Measurements from ENCODE around the gene CYFIP1. TPM values are rescaled to one million over a fixed set of nuclear protein-coding genes. Genes with fewer than 3 reads are reported as not detected.

The CYFIP1 gene
- total RNA-seq, 1 experiment from 2014 or later = 78.1 TPM

- DNase-seq (ENCODE audit: low spot score) = peak; percentile 84
Measured at GRCh38 chr15:22968366-22968765, 11.8 kb downstream of the CYFIP1 start.

GRCh38 chr15:22967084-22967770 is 12.9 kb downstream of the CYFIP1 start:
- no peak for DNase-seq (ENCODE audit: low spot score)

- DNase-seq (ENCODE audit: low spot score) = no peak
Measured at GRCh38 chr15:22966321-22967083, 13.7 kb downstream of the CYFIP1 start.

DNA sequence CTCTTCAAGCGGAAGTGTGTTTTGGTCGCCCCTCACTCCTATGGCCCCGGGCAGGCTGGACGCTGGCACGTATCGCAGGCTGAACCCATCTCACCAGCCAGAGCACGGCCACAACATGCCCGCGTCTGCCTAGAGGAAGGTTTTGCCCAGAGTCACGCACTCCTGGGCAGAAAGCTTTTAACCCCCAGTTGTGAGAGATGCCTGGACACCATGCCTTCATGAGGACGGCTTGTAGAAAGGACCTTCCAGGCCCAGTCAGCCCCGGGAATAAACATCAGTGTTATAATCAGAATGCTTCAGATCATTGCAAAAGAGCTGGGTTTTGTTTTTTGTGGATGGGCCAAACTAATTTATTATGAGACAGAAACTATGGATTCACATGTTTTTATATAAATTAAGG is 16.5 kb downstream of the CYFIP1 start:
- no peak for DNase-seq (ENCODE audit: low spot score)

DNA sequence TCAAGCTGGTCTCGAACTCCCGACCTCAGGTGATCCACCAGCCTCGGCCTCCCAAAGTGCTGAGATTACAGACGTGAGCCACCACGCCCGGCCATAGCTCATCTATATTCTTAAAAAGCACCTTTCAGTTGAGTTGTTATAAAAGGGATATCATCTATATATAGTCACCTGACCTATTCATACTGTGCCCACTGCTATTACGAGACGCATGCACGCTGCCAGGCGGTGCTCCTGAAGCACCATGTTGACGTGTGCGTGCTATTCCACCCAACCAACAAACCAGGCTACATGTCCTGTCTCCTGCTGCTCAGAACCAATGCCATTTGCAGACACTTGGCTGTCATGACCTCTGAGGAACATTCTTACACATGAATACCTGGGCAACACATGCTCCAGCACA is 17.6 kb downstream of the CYFIP1 start:
- DNase-seq (ENCODE audit: low spot score) = no peak

DNA sequence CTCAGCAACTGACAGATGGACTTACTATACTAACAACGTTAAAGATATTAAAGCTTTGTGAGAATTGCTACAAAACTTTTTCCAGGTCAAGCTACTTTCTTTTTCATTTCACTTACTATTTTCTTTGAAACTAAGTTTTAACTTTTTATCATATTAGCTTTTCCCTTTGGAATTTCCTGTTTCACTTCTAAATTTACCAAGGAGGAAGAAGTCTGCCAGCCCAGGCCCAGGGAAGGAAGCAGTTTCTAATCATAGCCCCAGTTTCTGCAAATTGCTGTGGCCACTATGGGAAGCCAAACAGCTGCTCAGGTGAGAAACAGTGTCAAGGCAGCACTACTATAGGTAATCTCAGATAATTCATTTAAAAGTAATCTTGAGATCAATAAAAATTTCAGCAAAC is 18.4 kb downstream of the CYFIP1 start:
- DNase-seq (ENCODE audit: low spot score) = no peak

- no peak for DNase-seq (ENCODE audit: low spot score)
Measured at GRCh38 chr15:22960556-22960955, 19.6 kb downstream of the CYFIP1 start.

DNA sequence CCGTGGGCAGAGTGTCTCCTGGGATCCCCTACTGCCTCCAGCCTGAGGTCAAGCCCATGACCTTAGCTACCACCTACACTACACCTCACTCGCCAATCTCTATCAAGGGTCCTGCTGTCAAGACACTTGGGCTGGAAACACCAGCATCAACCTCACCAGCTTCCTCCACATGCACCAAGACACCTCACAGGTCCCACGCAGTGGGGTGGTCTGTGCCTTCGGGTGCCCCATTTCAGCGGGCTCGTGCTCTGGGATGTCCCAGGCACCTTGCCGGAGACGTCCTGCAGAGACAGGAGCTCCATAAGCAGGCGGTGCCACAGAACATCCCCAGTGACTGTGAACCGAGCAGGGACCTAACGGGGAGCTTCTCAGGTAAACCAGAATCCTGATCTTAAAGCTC is 20.0 kb downstream of the CYFIP1 start:
- DNase-seq (ENCODE audit: low spot score) = no peak

DNA sequence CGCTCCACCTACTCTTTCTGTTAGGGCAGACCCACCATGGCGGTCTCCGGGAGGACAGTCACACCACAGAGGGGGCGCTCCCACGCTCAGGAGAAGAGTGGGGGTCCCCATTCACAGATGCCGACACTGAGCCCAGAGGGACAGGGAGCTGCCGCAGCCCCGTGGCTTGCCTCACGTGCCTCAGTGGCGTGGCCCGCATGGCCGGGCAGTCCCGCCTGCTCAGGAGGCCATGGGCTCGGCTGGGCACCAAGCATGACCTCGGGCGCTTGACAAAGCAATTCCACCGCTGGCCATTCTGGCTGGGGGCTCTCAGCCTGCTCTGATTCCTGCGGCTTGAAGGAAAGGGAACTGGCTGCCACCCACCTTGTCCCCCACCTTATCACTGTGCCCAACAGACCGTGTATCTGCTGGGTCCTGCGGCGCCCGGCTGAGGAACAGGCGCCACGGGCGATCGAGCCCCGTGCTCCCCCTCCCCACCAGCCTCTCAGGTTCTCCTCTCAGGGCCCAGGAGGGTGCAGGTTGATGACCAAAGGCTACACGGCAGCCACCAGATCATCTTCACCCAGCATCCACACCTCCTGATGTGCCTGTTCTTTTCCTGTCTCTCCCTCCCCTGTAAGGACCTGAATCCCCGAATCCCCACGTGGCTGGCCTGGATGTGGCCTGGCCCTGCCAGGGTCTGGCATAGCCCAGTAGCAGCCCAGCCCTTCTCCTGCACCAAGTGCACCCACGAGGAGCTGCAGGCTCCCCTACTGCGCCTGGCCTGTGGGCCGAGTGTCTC is 20.7 kb downstream of the CYFIP1 start:
- DNase-seq (ENCODE audit: low spot score) = no peak

- DNase-seq (ENCODE audit: low spot score) = no peak
Measured at GRCh38 chr15:22958487-22959280, 21.5 kb downstream of the CYFIP1 start.

GRCh38 chr15:22956978-22957260 is 23.2 kb downstream of the CYFIP1 start:
- DNase-seq (ENCODE audit: low spot score) = no peak

GRCh38 chr15:22956257-22956977 is 23.8 kb downstream of the CYFIP1 start:
- DNase-seq (ENCODE audit: low spot score) = no peak

GRCh38 chr15:22955544-22956119 is 24.5 kb downstream of the CYFIP1 start:
- no peak for DNase-seq (ENCODE audit: low spot score)

DNA sequence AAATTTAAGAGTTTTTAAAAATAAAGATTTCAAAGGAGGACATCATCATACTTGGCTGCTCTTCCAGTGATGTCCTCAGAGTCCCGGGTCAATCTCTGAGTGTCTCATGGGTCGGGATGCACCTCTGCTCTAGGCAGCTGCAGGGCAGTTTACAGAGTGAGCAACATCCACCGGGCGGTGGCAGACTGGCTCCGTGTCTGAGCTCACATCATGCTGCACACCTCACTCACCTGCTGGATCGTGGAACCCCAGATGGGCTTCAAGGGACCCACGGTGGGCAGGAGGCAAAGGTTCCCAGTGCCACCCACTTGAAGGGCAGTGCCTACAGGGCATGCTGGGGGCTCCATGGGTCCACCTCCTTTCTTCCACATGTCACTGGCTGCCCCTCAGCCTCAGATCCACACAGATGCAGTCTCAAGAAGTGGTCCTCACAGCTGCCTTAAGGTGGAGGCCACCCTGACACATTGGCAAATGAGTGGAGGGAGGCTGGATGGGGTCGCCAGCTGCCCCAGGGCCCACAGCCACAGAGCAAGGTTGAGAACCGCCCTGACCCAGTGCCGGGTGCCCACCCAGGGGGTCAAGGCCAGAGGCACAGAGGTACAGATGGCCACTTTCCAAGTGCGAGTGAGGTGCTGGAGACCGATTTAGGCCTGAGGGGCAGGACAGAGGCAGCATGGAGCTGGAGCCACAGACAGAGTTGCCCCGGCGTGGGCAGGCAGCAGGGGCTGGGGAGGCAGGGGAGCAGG is 25.2 kb downstream of the CYFIP1 start:
- DNase-seq (ENCODE audit: low spot score) = no peak

DNA sequence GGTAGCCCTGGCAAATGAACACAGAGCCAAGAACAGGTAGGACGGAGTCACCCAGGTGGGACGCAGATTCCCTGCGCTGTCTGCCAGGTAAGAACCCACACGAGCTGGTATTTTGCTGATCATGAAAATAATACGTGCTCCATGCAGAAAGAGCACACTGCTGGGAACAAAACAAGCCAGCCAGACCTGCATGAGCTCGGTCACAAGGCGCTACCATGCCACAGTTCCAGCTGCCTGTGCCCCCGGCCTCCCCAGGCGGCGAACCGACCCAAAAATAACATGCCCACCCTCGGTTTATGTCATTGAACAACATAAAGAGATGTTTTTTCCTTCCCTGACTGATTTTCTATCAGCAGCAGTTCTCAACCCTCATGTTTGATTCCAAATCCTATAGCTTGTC is 25.8 kb downstream of the CYFIP1 start:
- DNase-seq (ENCODE audit: low spot score) = no peak

- DNase-seq (ENCODE audit: low spot score) = no peak
Measured at GRCh38 chr15:22952796-22953579, 27.2 kb downstream of the CYFIP1 start.

DNA sequence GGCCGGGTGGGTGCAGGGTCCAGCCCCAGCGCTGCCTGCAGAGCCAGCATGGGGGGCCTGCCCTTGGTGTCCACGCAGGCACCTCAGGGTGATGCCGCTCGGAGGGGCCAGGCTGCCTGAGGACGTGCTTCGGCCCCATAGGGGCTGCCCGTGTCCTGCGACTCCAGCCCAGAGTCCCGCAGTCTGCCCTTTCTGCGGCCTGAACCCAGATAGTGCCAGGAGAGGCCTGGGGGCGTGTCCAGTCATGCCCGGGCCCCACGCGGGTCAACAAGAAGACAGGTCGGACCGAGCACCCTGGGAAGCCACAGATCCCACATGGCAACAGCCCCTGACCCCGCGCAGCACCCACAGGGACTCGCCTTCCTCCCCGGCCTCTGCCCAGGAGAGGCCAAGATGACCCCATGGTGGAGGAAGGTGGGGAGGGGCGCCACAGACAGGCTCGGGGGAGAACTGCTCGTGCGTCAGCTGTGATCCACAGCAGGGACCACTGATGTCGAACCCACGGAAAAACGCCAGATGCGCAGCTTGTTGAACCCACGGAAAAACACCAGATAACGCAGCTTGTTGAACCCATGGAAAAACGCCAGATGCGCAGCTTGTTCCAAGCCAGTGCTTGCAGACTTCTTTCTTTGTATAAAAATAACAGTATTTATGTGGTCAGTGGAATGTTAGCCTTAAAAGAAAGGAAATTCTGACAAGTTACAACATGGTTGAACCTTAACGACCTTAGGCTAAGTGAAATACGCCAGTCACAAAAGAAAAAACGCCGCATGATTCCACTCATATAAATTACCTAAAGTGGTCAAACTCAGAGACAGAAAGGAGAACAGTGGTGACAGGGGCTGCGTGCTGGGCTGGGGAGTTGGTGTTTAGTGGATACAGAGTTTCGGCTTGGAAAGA is 28.5 kb downstream of the CYFIP1 start:
- DNase-seq (ENCODE audit: low spot score) = no peak

- no peak for DNase-seq (ENCODE audit: low spot score)
Measured at GRCh38 chr15:22951031-22951380, 29.2 kb downstream of the CYFIP1 start.

Data from A172 (cell line).